NT2/D1 (cell line): ENCODE data around the gene FAM78B.

Source experiments
- DNase-seq: peaks from one replicate; pipeline ENCODE4 v3.0.0-alpha.2; 2011; ENCODE audit warnings: low read depth, low spot score
- H3K27me3 ChIP-seq: 2 replicates; pipeline ENCODE4 v1.6.0; 2011; ENCODE audit warnings: mild to moderate bottlenecking; ENCODE audit not compliant: insufficient read length, insufficient read depth
- H3K36me3 ChIP-seq: 2 replicates; pipeline ENCODE4 v1.6.1; 2011; ENCODE audit warnings: mild to moderate bottlenecking, low read length, mixed read lengths; ENCODE audit not compliant: insufficient read depth, insufficient read length
- H3K4me1 ChIP-seq: 2 replicates; pipeline ENCODE4 v1.5.1; 2011; ENCODE audit not compliant: insufficient read depth, insufficient read length
- H3K4me3 ChIP-seq: 2 replicates; pipeline ENCODE4 v1.5.1; 2011; ENCODE audit warnings: low read depth; ENCODE audit not compliant: insufficient read length
- H3K9ac ChIP-seq: 2 replicates; pipeline ENCODE4 v1.6.0; 2011; ENCODE audit warnings: low read depth; ENCODE audit not compliant: insufficient read length
- H3K9me3 ChIP-seq: 2 replicates; pipeline ENCODE4 v1.5.1; 2011; ENCODE audit warnings: mild to moderate bottlenecking, low read length; ENCODE audit not compliant: insufficient read depth
- SUZ12 ChIP-seq: IDR thresholded peaks from 2 replicates; pipeline ENCODE4 v1.6.1; 2011; ENCODE audit not compliant: insufficient read length, insufficient read depth; ENCODE audit errors: extremely low read depth
- YY1 ChIP-seq: IDR thresholded peaks from 2 replicates; pipeline ENCODE4 v1.6.1; 2011; ENCODE audit not compliant: insufficient read length, insufficient read depth
- ZNF274 ChIP-seq: IDR thresholded peaks from 2 replicates; pipeline ENCODE4 v1.6.1; 2011; ENCODE audit warnings: mild to moderate bottlenecking, low read depth, low read length

Gene FAM78B

GRCh38 chr1:166089804-166090203, 77.0 kb downstream of the FAM78B start:
- Histone ChIP-seq H3K4me3 (no peak overlapping the region), H3K4me1 (peaks cover 7% of the 10 kb centered on the region), H3K9me3 (no peaks in the 10 kb centered on the region), H3K9ac (no peak overlapping the region), H3K36me3 (no peaks in the 10 kb centered on the region), H3K27me3 (no peaks in the 10 kb centered on the region)
- DNase-seq, result no peak
- TF ChIP-seq ZNF274, result no peak

- Histone ChIP-seq H3K9ac (no peak overlapping the region), H3K36me3 (no peaks in the 10 kb centered on the region), H3K9me3 (no peaks in the 10 kb centered on the region), H3K4me3 (no peak overlapping the region), H3K4me1 (peaks cover 7% of the 10 kb centered on the region), H3K27me3 (no peaks in the 10 kb centered on the region)
- TF ChIP-seq YY1, result no peak
- no peak for TF ChIP-seq SUZ12
- TF ChIP-seq ZNF274, result no peak
- DNase-seq, result no peak
Measured at GRCh38 chr1:166088572-166088955, 78.2 kb downstream of the FAM78B start.

GRCh38 chr1:166087734-166088571, 78.8 kb downstream of the FAM78B start:
- H3K27me3 ChIP-seq, result no peaks in the 10 kb centered on the region
- DNase-seq, result no peak
- no peak overlapping the region for H3K9ac ChIP-seq

GRCh38 chr1:166086113-166086883, 80.5 kb downstream of the FAM78B start:
- Histone ChIP-seq H3K4me1 (peaks cover 7% of the 10 kb centered on the region), H3K9ac (no peak overlapping the region), H3K36me3 (no peaks in the 10 kb centered on the region), H3K27me3 (no peaks in the 10 kb centered on the region), H3K9me3 (no peaks in the 10 kb centered on the region), H3K4me3 (no peak overlapping the region)
- no peak for DNase-seq
- TF ChIP-seq SUZ12 (no peak), ZNF274 (no peak), YY1 (no peak)

More at GRCh38 chr1:166087734-166088571, 78.8 kb downstream of the FAM78B start:
- Histone ChIP-seq H3K4me1 (peaks cover 7% of the 10 kb centered on the region), H3K4me3 (no peak overlapping the region), H3K9me3 (no peaks in the 10 kb centered on the region), H3K36me3 (no peaks in the 10 kb centered on the region)
- TF ChIP-seq SUZ12 (no peak), ZNF274 (no peak), YY1 (no peak)

- no peak for TF ChIP-seq SUZ12
- no peak for TF ChIP-seq ZNF274
- no peak for TF ChIP-seq YY1
- H3K9me3 ChIP-seq, result no peaks in the 10 kb centered on the region
- H3K4me3 ChIP-seq, result no peak overlapping the region
Measured at GRCh38 chr1:166084613-166085012, 82.2 kb downstream of the FAM78B start.

GRCh38 chr1:166083887-166084286, 82.9 kb downstream of the FAM78B start:
- no peak for DNase-seq
- peaks cover 7% of the 10 kb centered on the region for H3K4me1 ChIP-seq
- TF ChIP-seq SUZ12, result no peak
- TF ChIP-seq ZNF274, result no peak
- TF ChIP-seq YY1, result no peak

More at GRCh38 chr1:166084613-166085012, 82.2 kb downstream of the FAM78B start:
- Histone ChIP-seq H3K4me1 (peaks cover 7% of the 10 kb centered on the region), H3K36me3 (no peaks in the 10 kb centered on the region), H3K27me3 (no peaks in the 10 kb centered on the region), H3K9ac (no peak overlapping the region)
- no peak for DNase-seq

GRCh38 chr1:166082601-166083000, 84.2 kb downstream of the FAM78B start:
- Histone ChIP-seq H3K4me3 (no peak overlapping the region), H3K36me3 (no peaks in the 10 kb centered on the region), H3K9me3 (no peaks in the 10 kb centered on the region), H3K9ac (no peak overlapping the region), H3K4me1 (peaks cover 7% of the 10 kb centered on the region), H3K27me3 (no peaks in the 10 kb centered on the region)
- TF ChIP-seq YY1 (no peak), SUZ12 (no peak), ZNF274 (no peak)
- no peak for DNase-seq

More at GRCh38 chr1:166083887-166084286, 82.9 kb downstream of the FAM78B start:
- Histone ChIP-seq H3K36me3 (no peaks in the 10 kb centered on the region), H3K9me3 (no peaks in the 10 kb centered on the region), H3K9ac (no peak overlapping the region), H3K4me3 (no peak overlapping the region), H3K27me3 (no peaks in the 10 kb centered on the region)
